Stimulated activated naive CD8-positive, alpha-beta T cell treated with anti-CD3 and anti-CD28 coated beads, Interleukin-15, amount 100 ng/mL, for 72 hours (primary cell): ENCODE data around the gene XKR3.
"Not testable (repeated sequence)": the region's sequence is repeated elsewhere in the genome, so short reads cannot be mapped to it uniquely, and the experiment has no call there.

Experiments used
- ATAC-seq: fragments of 150-1000 bp; cut with Tn5 transposase; 2 replicates; pipeline ENCODE4 v1.10.0; 2021; ENCODE audit warnings: mild to moderate bottlenecking, moderate library complexity
- DNase-seq, 2 donors: peaks; one replicate each; pipeline ENCODE4 v3.0.0; 2021 to 2022
- H3K27ac Mint-ChIP-seq, 2 donors: one replicate each; pipeline ENCODE4 v1.8.0; 2022; ENCODE audit warnings: mild to moderate bottlenecking in 2 of 2, mixed read lengths in 2 of 2, moderate library complexity in 2 of 2
- H3K27me3 Mint-ChIP-seq: one replicate; pipeline ENCODE4 v1.8.0; 2022; ENCODE audit warnings: mixed read lengths
- H3K4me1 Mint-ChIP-seq: one replicate; pipeline ENCODE4 v1.8.0; 2022; ENCODE audit warnings: mild to moderate bottlenecking, mixed read lengths
- H3K4me3 Mint-ChIP-seq, 2 donors: one replicate each; pipeline ENCODE4 v1.8.0; 2022; ENCODE audit warnings: mild to moderate bottlenecking in 2 of 2, mixed read lengths in 2 of 2, moderate library complexity in 1 of 2
- H3K9me3 Mint-ChIP-seq, 2 donors: one replicate each; pipeline ENCODE4 v1.8.0; 2022; ENCODE audit warnings: mixed read lengths in 2 of 2

XKR3 gene

DNA sequence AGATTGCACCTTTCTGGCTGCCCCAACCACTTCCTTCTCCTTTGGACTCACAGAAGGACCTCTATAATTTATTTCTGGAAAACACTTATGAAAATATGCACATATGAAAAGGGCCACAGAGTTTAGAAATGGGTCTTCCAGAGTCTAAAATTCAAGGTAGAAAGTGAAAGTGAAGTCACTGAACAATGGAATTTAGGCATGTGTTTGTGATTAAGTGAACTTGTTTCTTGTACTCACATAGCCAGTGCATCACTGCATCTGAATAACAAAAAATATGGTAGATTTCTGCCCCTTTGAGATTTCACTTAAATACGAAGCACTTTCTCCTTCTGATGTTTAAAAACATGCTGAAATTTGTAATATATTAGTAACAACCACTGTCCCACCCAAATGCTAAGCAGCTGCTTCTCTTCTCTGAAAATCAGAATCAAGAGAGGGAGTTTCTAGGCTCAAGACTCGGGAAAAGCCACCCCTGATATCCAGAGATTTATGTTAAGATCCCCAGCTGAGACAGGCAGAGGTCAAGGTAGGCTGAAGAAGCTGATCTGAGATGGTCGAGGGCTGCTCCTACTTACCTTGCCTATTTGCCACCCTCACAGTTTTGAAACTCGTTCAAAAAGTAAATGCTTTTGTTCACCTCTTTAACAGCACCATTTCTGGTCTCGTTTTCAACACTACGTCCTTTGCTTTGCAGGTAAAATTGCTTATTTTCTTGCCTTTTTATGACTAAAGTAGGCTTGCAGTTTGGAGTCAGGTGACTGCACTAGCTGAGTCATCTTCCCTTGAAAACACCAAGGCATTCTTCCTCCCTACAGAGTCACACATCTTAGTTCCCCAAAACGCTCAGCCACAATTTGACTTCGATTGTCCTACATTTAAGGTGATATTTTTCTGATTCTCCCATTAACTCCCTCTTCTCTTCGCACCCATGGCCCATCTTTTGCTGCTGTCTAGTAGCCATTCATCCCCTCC, at the start of gene XKR3:
XKR3 (minus strand) TSS at position 696 of the 972 bp plus-strand sequence. CDS start 17,338 bp downstream, outside the sequence.
- Mint-ChIP-seq H3K9me3 (no peaks in the 10 kb centered on the region), H3K4me1 (peaks cover 19% of the 10 kb centered on the region), H3K27ac (peak within 1 kb of the TSS; percentile 84 to 92), H3K4me3 (peak within 1 kb of the TSS; percentile 45 to 67), H3K27me3 (no peaks in the 10 kb centered on the region)
- ATAC-seq = peak; percentile 57
- no peak for DNase-seq

DNA sequence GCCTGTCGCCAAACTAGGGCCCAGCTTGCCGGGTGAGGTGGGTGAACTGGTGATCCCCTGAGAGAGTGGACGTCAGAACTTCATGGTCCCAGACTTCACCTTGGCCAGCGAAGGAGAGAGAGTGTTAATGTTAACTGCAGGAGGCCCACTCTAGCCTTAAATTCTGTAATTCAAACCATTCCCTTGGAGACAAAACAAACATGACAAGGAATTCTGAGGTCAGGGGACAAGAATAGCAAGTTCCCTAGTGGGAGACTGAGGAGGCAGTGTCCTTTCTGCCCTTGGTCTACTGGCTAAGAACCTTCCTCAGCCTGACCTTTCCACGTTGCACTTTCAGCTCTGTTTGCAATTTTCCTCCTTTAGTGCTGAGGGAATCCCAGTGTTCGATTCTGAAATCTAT, 44.4 kb upstream of the XKR3 start:
- ATAC-seq, H3K9me3 Mint-ChIP-seq, H3K27ac Mint-ChIP-seq, H3K4me3 Mint-ChIP-seq, H3K27me3 Mint-ChIP-seq, H3K4me1 Mint-ChIP-seq, DNase-seq: not testable (repeated sequence)

GRCh38 chr22:16866167-16866566, 41.0 kb upstream of the XKR3 start:
- H3K27me3 Mint-ChIP-seq = peaks cover 5% of the 10 kb centered on the region
- no peak overlapping the region for H3K27ac Mint-ChIP-seq
- no peak overlapping the region for H3K4me3 Mint-ChIP-seq
- ATAC-seq (no peak), DNase-seq (no peak)
- peaks cover 0 to 8% of the 10 kb centered on the region in 2 donors for H3K9me3 Mint-ChIP-seq
- H3K4me1 Mint-ChIP-seq = no peaks in the 10 kb centered on the region

DNA sequence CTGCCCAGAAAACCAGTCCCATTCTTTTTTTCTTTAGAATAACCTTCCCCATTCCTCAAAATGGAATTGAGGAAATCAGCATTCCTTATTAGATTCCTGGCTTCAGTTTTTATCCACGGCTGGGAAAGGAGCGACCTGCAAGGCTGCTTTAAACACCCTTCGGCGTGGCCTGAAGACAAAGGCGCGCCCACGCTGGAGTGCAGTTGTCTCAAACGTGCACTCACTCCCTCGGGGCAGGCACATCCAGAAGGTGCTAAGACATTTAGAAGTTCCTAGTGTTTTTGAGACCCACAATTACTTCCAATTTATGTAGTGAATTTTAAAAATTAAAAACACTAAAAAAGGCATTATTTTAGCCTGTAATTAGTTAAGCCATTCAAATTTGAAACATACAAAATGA, 31.6 kb upstream of the XKR3 start:
- not testable (repeated sequence) for H3K9me3 Mint-ChIP-seq, ATAC-seq, H3K4me1 Mint-ChIP-seq, H3K27me3 Mint-ChIP-seq, H3K27ac Mint-ChIP-seq, DNase-seq, H3K4me3 Mint-ChIP-seq

GRCh38 chr22:16854631-16855030, 29.4 kb upstream of the XKR3 start:
- ATAC-seq = no peak
- no peak for DNase-seq
- Mint-ChIP-seq H3K9me3 (no peaks in the 10 kb centered on the region), H3K4me3 (no peak overlapping the region), H3K27me3 (no peaks in the 10 kb centered on the region), H3K27ac (no peak overlapping the region), H3K4me1 (no peaks in the 10 kb centered on the region)

GRCh38 chr22:16851268-16851996, 26.2 kb upstream of the XKR3 start:
- DNase-seq, ATAC-seq, H3K27ac Mint-ChIP-seq, H3K4me3 Mint-ChIP-seq, H3K4me1 Mint-ChIP-seq, H3K9me3 Mint-ChIP-seq, H3K27me3 Mint-ChIP-seq: not testable (repeated sequence)

DNA sequence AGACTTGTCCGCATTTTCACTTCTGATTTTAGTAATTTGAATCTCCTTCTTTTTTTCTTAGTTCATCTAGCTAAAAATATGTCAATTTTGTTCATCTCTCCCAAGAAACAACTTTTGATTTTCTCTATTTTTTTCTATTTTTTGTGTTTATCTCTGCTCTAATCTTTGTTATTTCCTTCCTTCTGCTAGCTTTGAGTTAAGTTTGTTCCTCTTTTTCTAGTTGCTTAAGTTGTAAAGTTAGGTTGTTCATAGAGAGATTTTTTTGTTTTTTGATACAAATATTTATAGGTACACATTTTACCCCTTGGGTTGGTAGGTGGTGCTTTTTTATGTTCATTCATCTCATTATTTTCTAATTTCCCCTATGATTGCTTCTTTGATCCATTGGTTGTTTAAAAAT, 22.1 kb upstream of the XKR3 start:
- H3K4me3 Mint-ChIP-seq = no peak overlapping the region
- H3K27me3 Mint-ChIP-seq = peaks cover 6% of the 10 kb centered on the region
- ATAC-seq (no peak), DNase-seq (no peak)
- peaks cover 5 to 8% of the 10 kb centered on the region in 2 donors for H3K9me3 Mint-ChIP-seq
- no peak overlapping the region for H3K27ac Mint-ChIP-seq
- peaks cover 6% of the 10 kb centered on the region for H3K4me1 Mint-ChIP-seq

- H3K27me3 Mint-ChIP-seq = peaks cover 6% of the 10 kb centered on the region
- no peak overlapping the region for H3K4me3 Mint-ChIP-seq
- H3K4me1 Mint-ChIP-seq = peaks cover 6% of the 10 kb centered on the region
- H3K9me3 Mint-ChIP-seq = peaks cover 5 to 8% of the 10 kb centered on the region in 2 donors
- ATAC-seq (no peak), DNase-seq (no peak)
- H3K27ac Mint-ChIP-seq = no peak overlapping the region
Observed at GRCh38 chr22:16845881-16846280, 20.7 kb upstream of the XKR3 start.

GRCh38 chr22:16845465-16845864, 20.3 kb upstream of the XKR3 start:
- no peak for ATAC-seq
- peaks cover 5 to 8% of the 10 kb centered on the region in 2 donors for H3K9me3 Mint-ChIP-seq
- no peak overlapping the region for H3K4me3 Mint-ChIP-seq
- H3K27ac Mint-ChIP-seq = peak overlapping the region in 1 of 2 donors; percentile 81
- peaks cover 6% of the 10 kb centered on the region for H3K27me3 Mint-ChIP-seq
- H3K4me1 Mint-ChIP-seq = peaks cover 6% of the 10 kb centered on the region
- DNase-seq = no peak

DNA sequence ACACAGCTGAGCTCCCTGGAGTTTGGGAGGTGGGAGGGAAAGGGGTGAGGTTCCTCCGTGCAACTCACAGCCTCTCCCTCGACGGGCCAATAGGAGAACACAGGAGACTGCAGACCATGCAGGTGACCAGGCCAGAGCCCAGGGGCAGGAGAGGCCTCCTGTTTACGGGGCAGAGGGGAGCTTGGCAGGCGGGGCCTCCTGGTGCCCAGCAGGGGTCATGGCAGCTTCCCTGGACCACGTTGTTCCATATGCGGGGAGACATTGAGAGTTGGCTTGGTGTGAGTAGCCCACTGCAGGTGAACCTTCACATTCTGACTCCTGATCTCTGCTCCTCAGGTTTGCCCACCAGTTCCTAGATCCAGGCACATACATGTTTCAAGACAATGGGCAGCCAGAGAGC, 19.3 kb upstream of the XKR3 start:
- peaks cover 6% of the 10 kb centered on the region for H3K4me1 Mint-ChIP-seq

GRCh38 chr22:16838073-16838472, 12.9 kb upstream of the XKR3 start:
- Mint-ChIP-seq H3K4me3 (no peak overlapping the region), H3K27ac (no peak overlapping the region), H3K4me1 (no peaks in the 10 kb centered on the region), H3K27me3 (no peaks in the 10 kb centered on the region), H3K9me3 (no peaks in the 10 kb centered on the region)
- no peak for DNase-seq
- ATAC-seq = no peak

More for the DNA sequence above, 19.3 kb upstream of the XKR3 start:
- H3K27me3 Mint-ChIP-seq = peaks cover 6% of the 10 kb centered on the region
- ATAC-seq (no peak), DNase-seq (no peak)
- H3K9me3 Mint-ChIP-seq = peaks cover 5 to 8% of the 10 kb centered on the region in 2 donors
- no peak overlapping the region for H3K4me3 Mint-ChIP-seq
- no peak overlapping the region for H3K27ac Mint-ChIP-seq

- ATAC-seq (no peak), DNase-seq (no peak)
- Mint-ChIP-seq H3K4me1 (no peaks in the 10 kb centered on the region), H3K9me3 (no peaks in the 10 kb centered on the region), H3K27ac (no peak overlapping the region), H3K27me3 (no peaks in the 10 kb centered on the region), H3K4me3 (no peak overlapping the region)
Observed at GRCh38 chr22:16834971-16835370, 9.8 kb upstream of the XKR3 start.

DNA sequence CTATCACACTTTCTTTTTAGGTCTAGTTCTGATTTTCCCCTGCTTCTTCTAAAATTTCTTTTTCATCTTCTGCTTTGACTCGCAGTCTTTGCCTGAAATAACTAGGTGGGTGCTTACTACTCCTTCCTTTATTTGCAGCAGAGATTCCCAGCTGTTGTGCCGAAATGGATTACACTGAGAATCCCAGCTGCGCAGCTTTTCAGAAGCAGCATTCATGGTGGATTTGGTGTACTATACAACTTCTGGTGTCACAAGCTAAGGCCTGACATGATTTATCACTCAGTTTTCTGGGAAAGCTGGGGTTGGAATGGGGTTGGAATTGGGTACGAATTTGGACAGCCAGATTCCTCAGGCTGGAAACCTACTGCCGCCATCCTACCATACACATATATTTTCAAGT, 6.0 kb upstream of the XKR3 start:
- Mint-ChIP-seq H3K27me3 (no peaks in the 10 kb centered on the region), H3K9me3 (no peaks in the 10 kb centered on the region), H3K4me1 (no peaks in the 10 kb centered on the region), H3K4me3 (no peak overlapping the region), H3K27ac (no peak overlapping the region)
- ATAC-seq = no peak
- no peak for DNase-seq

- H3K4me3 Mint-ChIP-seq = no peak overlapping the region
- no peak overlapping the region for H3K27ac Mint-ChIP-seq
- H3K9me3 Mint-ChIP-seq = no peaks in the 10 kb centered on the region
- peaks cover 8% of the 10 kb centered on the region for H3K4me1 Mint-ChIP-seq
- no peaks in the 10 kb centered on the region for H3K27me3 Mint-ChIP-seq
- no peak for ATAC-seq
- DNase-seq = no peak
Observed at GRCh38 chr22:16829985-16830384, 4.8 kb upstream of the XKR3 start.

GRCh38 chr22:16828876-16829275, 3.7 kb upstream of the XKR3 start:
- no peaks in the 10 kb centered on the region for H3K27me3 Mint-ChIP-seq
- DNase-seq (no peak), ATAC-seq (peak; percentile 82)
- no peak overlapping the region for H3K4me3 Mint-ChIP-seq
- H3K4me1 Mint-ChIP-seq = peaks cover 19% of the 10 kb centered on the region
- no peaks in the 10 kb centered on the region for H3K9me3 Mint-ChIP-seq
- no peak overlapping the region for H3K27ac Mint-ChIP-seq

DNA sequence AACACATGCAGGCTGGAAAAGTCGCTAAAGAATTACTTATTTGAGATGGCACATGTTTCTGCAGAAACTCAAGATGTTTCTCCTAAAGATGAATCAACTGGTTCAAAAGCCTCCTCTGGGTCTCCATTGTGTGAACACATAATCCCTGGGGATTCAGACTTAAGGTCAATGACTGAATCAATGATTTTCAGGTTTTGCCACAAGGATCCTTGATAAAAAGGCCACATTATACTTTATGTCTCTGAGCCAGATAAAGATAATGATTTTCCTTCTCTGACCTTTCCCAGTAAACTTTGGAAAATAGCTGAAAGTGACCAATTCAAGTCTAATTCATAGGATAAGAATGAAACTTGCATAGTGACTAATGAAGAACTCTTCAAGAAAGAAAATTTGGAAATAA, 2.3 kb upstream of the XKR3 start:
- H3K27me3 Mint-ChIP-seq = no peaks in the 10 kb centered on the region
- H3K4me1 Mint-ChIP-seq = peaks cover 19% of the 10 kb centered on the region
- ATAC-seq = no peak
- no peak overlapping the region for H3K27ac Mint-ChIP-seq
- H3K9me3 Mint-ChIP-seq = no peaks in the 10 kb centered on the region
- no peak for DNase-seq
- H3K4me3 Mint-ChIP-seq = no peak overlapping the region
